DOHH2 (cell line): ENCODE measurements around the gene NOX5.

ENCODE experiments used
- H3F3A ChIP-seq: fragments of 200-600 bp; sonication (generic), shearing (Covaris generic); 2 replicates; pipeline ENCODE4 v1.6.0; 2016; ENCODE audit warnings: antibody characterized with exemption, mild to moderate bottlenecking; ENCODE audit not compliant: control insufficient read depth, insufficient read depth
- H3K27ac ChIP-seq: fragments of 200-600 bp; sonication (generic); 2 replicates; pipeline ENCODE4 v1.5.1; 2014; ENCODE audit warnings: low read depth, mild to moderate bottlenecking, low read length, moderate library complexity
- H3K27me3 ChIP-seq: fragments of 200-600 bp; sonication (generic); 2 replicates; pipeline ENCODE4 v1.6.1; 2014; ENCODE audit warnings: mild to moderate bottlenecking, low read length, mixed read lengths; ENCODE audit not compliant: control insufficient read depth
- H3K36me3 ChIP-seq: fragments of 200-600 bp; sonication (generic); 2 replicates; pipeline ENCODE4 v1.6.1; 2014; ENCODE audit warnings: mild to moderate bottlenecking, low read length, moderate library complexity, mixed read lengths; ENCODE audit not compliant: control insufficient read depth
- H3K4me1 ChIP-seq: fragments of 200-600 bp; sonication (generic); 2 replicates; pipeline ENCODE4 v1.6.1; 2014; ENCODE audit warnings: mild to moderate bottlenecking, low read length, mixed read lengths; ENCODE audit not compliant: control insufficient read depth
- H3K4me2 ChIP-seq: fragments of 200-600 bp; sonication (generic); 2 replicates; pipeline ENCODE4 v1.6.0; 2014; ENCODE audit warnings: mild to moderate bottlenecking, low read length, moderate library complexity
- H3K4me3 ChIP-seq: fragments of 200-600 bp; sonication (generic); 2 replicates; pipeline ENCODE4 v1.5.1; 2014; ENCODE audit warnings: mild to moderate bottlenecking, low read length, mixed read lengths
- H3K79me2 ChIP-seq: fragments of 200-600 bp; sonication (generic); 2 replicates; pipeline ENCODE4 v1.6.1; 2014; ENCODE audit warnings: mild to moderate bottlenecking, low read length, mixed read lengths; ENCODE audit not compliant: control insufficient read depth
- H3K9me2 ChIP-seq: fragments of 200-600 bp; sonication (generic); replicated peaks from 2 replicates; pipeline ENCODE4 v1.6.1; 2014; ENCODE audit warnings: mild to moderate bottlenecking, low read length, mixed read lengths; ENCODE audit not compliant: control insufficient read depth
- H3K9me3 ChIP-seq: fragments of 200-600 bp; sonication (generic); 2 replicates; pipeline ENCODE4 v1.6.1; 2014; ENCODE audit warnings: antibody characterized with exemption, low read length, mixed read lengths; ENCODE audit not compliant: control insufficient read depth, insufficient read depth
- H4K20me1 ChIP-seq: fragments of 200-600 bp; sonication (generic); 2 replicates; pipeline ENCODE4 v1.6.0; 2014; ENCODE audit warnings: low read depth, mild to moderate bottlenecking, antibody characterized with exemption, low read length, moderate library complexity; ENCODE audit not compliant: control insufficient read depth, insufficient read depth
- EZH2phosphoT487 ChIP-seq: fragments of 200-600 bp; sonication (generic); IDR thresholded peaks from 2 replicates; pipeline ENCODE4 v1.6.1; 2017; ENCODE audit warnings: borderline replicate concordance, mild to moderate bottlenecking, antibody characterized with exemption, low read length, moderate library complexity, mixed read lengths
- TF ChIP-seq, protein P1 (sequence below): fragments of 200-600 bp; sonication (generic); IDR thresholded peaks from one replicate; pipeline ENCODE4 v1.5.1; 2014; ENCODE audit warnings: antibody characterized with exemption, mild to moderate bottlenecking, low read depth, low read length; ENCODE audit not compliant: poor library complexity, severe bottlenecking

NOX5 gene

DNA sequence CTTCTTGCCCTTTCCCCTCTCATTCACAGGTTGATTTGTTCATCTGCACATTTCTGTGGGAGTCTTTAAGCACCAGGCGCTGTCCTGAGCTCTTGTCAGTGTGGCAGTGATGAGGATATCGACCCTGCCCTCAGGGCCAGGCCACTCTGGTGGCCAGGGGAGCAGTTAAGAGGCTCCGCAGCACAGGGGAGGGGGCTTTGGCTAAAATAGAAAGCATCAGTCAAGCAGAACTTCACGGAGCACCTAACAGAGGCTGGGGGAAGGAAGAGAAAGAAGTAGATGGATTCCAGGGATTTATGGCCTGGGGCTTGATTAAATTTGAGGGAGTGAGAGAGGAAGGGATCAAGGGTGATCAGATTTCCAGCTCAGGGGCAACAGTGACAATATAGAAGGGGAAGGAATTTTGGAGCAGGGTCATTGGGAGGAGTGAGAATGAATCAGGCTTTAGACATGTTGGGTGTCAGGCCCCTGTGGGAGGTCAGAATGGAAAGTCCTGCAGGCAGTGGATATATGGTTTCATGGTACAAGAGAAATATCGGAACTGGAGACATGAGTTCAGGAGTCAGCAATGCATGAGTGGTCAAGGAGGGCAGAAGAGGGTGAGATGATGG lies 73.0 kb downstream of the NOX5 start:
- no peaks in the 10 kb centered on the region for H3F3A ChIP-seq
- H3K36me3 ChIP-seq, result no peaks in the 10 kb centered on the region
- no peak overlapping the region for H3K4me2 ChIP-seq
- no peak overlapping the region for H3K27ac ChIP-seq
- H3K4me1 ChIP-seq, result peaks cover 4% of the 10 kb centered on the region; the same call in 1 of the 2 replicates
- TF ChIP-seq, protein P1, sequence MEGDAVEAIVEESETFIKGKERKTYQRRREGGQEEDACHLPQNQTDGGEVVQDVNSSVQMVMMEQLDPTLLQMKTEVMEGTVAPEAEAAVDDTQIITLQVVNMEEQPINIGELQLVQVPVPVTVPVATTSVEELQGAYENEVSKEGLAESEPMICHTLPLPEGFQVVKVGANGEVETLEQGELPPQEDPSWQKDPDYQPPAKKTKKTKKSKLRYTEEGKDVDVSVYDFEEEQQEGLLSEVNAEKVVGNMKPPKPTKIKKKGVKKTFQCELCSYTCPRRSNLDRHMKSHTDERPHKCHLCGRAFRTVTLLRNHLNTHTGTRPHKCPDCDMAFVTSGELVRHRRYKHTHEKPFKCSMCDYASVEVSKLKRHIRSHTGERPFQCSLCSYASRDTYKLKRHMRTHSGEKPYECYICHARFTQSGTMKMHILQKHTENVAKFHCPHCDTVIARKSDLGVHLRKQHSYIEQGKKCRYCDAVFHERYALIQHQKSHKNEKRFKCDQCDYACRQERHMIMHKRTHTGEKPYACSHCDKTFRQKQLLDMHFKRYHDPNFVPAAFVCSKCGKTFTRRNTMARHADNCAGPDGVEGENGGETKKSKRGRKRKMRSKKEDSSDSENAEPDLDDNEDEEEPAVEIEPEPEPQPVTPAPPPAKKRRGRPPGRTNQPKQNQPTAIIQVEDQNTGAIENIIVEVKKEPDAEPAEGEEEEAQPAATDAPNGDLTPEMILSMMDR, result no peak
- no peak for TF ChIP-seq EZH2phosphoT487
- H3K9me2 ChIP-seq, result no peaks in the 10 kb centered on the region
- H3K4me3 ChIP-seq, result no peak overlapping the region
- peaks cover 22% of the 10 kb centered on the region for H3K27me3 ChIP-seq
- H3K79me2 ChIP-seq, result no peaks in the 10 kb centered on the region
- H3K9me3 ChIP-seq, result no peaks in the 10 kb centered on the region
- no peaks in the 10 kb centered on the region for H4K20me1 ChIP-seq

DNA sequence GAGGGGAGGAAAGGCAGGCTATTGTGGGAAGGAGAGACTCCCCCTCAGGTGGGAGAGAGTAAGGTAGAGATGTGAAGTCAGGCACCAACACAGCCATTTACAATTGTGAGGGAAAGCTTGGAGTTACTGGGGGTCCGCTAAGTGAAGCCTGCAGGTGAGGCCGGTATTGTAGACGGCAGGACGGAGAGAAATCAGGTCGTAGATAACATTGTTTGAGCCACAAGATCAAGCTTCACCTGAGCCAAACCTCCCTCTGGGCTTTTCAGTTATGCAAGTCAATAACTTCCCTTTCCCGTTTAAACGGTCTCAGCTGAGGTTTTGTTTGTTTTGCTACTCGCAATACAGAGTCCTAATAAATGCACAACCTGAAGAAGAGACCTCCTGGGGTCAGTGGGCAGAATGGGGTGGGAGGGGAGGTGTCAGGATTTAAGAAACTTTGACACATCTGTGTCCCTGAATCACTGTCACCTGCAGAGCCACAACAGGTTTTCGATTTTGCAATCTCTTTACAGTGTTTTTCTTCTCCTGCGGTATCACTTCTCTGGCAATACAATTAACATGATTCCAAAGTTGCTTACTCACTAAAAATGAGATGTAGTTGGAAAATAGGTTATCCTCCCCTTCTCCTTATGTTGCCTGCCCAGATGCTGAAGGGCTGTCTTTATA lies 73.9 kb downstream of the NOX5 start:
- Histone ChIP-seq H3K27me3 (peaks cover 18% of the 10 kb centered on the region), H3K79me2 (no peaks in the 10 kb centered on the region), H4K20me1 (no peaks in the 10 kb centered on the region), H3K9me2 (no peaks in the 10 kb centered on the region), H3K27ac (no peak overlapping the region), H3K4me3 (no peak overlapping the region), H3K9me3 (no peaks in the 10 kb centered on the region), H3K4me1 (peaks cover 4% of the 10 kb centered on the region; the same call in 1 of the 2 replicates), H3K36me3 (no peaks in the 10 kb centered on the region), H3F3A (no peaks in the 10 kb centered on the region), H3K4me2 (no peak overlapping the region)
- TF ChIP-seq EZH2phosphoT487, result no peak
- TF ChIP-seq, protein P1, result no peak

DNA sequence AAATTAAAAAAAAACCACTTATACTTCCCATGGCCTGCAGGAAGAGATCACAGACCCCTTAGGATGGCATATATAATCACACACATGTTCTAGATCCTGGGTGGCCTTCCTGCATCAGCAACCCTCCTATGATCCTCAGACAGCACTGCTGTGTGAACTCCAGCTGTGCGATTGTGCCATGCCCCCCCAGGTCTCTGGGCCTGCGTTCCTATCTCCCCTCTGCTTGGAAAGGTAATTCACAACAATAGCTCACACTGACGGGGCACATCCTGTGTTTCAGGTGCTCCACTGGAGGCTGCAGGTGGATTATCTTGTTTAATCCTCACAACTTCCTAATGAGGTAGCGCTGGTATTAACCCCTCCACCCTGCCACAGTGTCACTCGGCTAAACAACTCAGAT lies 74.8 kb downstream of the NOX5 start:
- Histone ChIP-seq H3K9me3 (no peaks in the 10 kb centered on the region), H3K4me3 (no peak overlapping the region), H3K4me2 (no peak overlapping the region), H3K27ac (no peak overlapping the region), H4K20me1 (no peaks in the 10 kb centered on the region), H3K4me1 (peaks cover 4% of the 10 kb centered on the region; the same call in 1 of the 2 replicates), H3K9me2 (no peaks in the 10 kb centered on the region), H3K36me3 (no peaks in the 10 kb centered on the region), H3F3A (no peaks in the 10 kb centered on the region), H3K79me2 (no peaks in the 10 kb centered on the region), H3K27me3 (peaks cover 21% of the 10 kb centered on the region)
- TF ChIP-seq, protein P1, result no peak
- TF ChIP-seq EZH2phosphoT487, result no peak
